GM15510 (cell line): Measurements from ENCODE around the gene GMDS.

Experiments
- POLR2A ChIP-seq: IDR thresholded peaks from 3 replicates; pipeline ENCODE4 v1.6.1; 2011; ENCODE audit warnings: borderline replicate concordance; ENCODE audit not compliant: insufficient read length; ENCODE audit errors: extremely low read depth

Gene GMDS

DNA sequence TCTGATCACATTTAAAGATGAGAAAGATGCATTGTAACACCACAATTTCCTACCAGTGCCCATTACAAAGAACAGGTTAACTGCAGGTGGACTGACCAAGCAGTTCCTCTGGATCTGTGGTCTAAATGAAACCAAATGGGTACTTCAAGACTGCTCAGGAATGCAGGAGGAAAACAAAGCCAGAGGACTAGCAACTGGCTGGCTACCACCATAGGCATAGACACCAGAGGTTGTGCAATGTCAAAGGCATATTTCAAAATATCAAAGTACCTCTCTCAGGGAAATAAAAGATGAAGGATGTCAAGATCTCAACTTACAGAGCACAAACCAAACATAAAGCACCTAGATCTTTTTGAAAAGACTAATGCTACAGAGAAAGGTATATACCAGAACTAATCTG, 65.5 kb downstream of the GMDS start:
- TF ChIP-seq POLR2A, result no peak

DNA sequence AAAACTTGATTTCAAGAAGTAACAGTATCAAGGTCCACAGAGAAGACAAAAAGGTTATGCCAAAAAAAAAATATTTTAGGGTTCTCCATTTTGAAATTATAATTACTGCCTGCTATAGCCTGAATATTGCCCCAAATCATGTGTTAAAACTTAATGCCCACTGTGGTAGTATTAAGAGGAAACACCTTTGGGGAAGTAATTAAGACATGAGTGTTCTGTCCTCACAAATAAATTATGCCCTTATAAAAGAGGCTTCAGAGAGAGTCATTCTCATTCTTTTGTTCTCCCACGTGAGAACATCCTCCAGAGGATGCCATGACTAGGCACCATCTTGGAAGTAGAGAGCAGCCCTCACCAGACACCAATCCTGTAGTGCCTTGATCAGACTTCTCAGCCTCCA, 66.2 kb downstream of the GMDS start:
- TF ChIP-seq POLR2A, result no peak

DNA sequence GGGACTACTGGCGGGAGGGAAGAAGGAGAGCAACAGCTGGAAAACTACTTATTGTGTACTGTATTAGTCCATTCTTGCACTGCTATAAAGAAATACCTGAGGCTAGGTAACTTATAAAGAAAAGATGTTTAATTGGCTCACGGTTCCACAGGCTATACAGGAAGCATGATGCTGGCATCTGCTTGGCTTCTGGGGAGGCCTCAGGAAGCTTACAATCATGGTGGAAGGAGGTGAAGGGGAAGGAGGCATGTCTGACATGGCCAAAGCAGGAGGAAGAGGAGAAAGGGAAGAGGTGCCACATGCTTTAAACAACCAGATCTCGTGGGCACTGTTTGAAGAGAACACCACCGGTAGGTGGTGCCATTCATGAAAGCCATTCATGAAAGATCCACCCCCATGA, 67.3 kb downstream of the GMDS start:
- no peak for TF ChIP-seq POLR2A

DNA sequence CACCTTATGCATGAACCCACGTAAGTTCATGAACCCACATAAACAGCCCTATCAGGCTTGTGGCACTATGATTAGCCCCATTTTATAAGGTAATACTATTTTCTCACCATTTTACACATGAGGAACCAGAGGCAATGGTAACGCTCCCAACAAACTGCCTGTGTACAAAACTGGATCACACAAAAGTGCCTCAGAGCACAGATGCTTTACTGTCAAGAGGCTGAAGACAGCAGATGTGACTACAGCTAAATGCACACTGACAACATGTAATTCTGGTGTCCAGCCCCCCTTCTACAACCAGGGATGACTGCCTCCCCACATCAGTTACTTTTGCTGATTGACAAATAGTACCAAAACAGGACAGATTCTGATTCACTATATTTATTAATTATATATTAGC, 69.6 kb downstream of the GMDS start:
- TF ChIP-seq POLR2A, result no peak

DNA sequence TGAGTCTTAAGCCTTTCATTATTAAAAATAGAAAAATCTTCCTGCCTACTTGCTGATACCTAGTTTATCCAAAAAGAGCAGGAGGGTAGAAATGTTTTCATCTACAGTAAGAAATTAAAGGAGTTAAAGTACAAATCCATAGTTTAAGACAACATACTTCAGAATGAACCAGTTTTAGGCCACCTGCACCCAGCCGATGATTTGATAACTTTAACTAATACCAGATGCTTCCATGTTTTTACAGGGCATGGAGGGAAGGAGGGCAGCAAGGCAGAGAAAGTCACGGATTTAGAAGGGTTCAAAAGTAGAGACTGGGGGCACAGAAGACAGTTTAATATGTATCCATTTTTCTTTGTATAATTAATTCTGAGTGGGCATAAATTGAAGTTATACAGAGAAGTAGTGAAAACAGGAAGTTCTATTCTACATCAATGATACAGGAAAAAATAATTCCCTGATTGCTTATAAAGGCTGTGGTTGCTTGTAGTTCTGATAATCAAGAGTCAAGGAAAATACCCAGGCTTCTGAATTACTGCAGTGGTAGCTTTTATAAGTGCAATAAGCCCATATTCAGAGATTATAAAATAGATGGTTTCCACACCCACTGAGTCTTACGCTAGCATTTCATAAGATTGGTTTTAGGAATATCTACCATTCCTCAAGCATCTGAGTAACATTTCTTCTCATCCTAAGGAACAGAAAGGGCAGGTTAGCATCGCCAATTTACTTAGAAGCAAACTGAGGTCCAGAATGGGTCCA, 72.0 kb downstream of the GMDS start:
- TF ChIP-seq POLR2A, result no peak

DNA sequence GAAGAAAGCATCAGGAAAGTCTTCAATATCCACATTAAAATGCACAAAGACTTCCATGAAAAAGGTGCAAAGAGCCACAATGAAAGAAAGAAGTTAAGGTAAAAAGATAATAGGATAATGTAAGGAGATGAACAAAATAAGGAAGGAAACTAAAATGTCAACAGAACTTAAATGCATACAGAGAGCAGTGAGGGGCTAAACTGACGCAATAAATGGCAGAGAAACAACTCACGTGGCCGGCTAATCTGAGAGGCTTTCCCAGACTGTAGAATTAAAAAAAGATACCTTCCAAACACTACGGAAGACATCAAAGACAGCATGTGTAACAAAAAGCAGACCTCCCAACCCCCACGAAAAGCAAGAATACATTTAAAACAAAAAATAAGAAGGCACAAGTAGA, 73.7 kb downstream of the GMDS start:
- no peak for TF ChIP-seq POLR2A

DNA sequence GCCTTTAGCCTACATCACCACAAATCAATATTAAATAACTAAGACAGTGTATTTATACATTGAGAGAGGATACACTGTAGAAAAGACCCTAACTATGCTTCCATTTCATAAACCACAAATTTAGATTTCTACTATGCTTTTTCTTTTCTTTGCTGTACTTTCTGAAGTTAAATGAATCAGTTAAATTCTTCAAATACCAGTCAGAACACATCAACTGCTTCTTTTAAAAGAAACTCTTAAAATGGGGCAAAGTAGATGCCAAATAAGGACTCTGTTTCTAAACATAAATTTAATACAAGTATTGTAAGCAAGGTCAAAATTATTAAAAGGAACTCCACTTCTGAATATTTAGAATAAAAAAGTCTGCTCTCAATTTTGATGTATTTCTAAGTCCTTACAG, 76.9 kb downstream of the GMDS start:
- no peak for TF ChIP-seq POLR2A

DNA sequence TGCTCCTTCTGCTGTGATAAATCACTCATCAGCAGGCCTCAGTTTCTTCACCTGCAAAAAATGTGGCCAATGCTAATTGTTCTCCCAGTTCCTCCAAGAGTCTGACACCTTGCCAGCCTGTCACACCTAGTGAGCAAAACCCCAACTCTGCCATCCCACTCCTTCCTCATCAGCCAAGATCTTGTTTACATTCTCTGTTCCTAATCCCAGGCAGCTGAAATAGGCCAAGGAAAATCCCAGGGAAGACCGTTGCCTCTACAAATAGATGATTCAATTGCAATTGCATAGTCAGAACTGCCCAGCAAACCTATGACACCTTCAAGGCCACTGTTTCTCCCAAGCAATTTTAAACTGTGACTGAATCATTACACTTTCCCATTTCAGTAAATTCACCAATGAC, 78.7 kb downstream of the GMDS start:
- TF ChIP-seq POLR2A, result no peak

DNA sequence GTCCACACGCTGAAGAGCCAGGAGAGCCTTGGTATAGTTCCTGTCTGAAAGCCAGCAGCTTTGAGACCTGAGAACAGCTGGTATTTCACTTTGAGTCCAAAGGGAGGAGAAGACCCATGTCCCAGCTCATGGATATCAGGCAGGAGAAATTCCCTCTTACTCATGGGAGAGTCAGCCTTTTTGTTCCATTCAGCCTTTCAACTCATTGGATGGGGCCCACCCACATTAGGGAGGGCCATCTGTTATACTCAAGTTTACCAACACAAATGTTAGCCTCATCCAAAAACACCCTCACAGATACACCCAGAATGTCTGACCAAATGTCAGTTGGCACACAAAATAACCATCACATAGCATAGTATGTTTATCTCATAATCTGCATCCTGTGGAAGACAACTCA, 80.1 kb downstream of the GMDS start:
- TF ChIP-seq POLR2A, result no peak

DNA sequence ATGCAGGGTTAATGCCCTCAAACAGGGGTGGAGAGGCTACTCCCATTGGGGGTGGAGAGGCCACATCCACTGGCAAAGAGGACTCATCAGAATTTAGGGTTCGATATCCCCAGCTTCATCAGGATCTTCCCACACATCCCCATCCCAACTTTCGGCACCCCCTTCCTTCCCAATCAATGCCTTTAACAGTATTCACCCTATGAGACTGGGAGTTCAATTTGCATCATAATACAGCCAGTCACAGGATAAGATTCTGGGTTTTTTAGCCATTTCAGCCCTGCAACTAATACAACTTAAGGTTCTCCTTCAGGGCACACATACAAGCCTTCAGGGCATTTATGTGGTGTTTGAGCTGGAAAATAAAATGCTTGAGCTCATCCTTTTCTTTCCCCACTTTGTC, 80.9 kb downstream of the GMDS start:
- no peak for TF ChIP-seq POLR2A

DNA sequence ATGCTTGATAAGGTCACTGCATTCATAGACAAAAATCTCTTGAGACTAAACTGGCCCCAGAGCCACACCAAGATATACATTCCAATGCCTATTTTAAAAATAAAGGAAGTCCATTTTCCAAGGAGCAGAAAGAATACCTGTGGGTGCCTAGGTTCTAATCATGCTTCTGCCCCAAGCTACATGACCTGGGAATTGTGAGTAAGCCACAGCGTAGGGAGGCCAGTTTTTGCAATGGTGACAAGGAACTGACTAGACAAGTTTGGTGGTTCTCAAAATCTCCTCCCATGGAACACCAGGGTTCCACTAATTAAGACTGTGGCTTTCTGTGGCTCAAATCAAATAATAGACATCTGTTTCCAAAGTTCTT, 83.3 kb downstream of the GMDS start:
- no peak for TF ChIP-seq POLR2A

DNA sequence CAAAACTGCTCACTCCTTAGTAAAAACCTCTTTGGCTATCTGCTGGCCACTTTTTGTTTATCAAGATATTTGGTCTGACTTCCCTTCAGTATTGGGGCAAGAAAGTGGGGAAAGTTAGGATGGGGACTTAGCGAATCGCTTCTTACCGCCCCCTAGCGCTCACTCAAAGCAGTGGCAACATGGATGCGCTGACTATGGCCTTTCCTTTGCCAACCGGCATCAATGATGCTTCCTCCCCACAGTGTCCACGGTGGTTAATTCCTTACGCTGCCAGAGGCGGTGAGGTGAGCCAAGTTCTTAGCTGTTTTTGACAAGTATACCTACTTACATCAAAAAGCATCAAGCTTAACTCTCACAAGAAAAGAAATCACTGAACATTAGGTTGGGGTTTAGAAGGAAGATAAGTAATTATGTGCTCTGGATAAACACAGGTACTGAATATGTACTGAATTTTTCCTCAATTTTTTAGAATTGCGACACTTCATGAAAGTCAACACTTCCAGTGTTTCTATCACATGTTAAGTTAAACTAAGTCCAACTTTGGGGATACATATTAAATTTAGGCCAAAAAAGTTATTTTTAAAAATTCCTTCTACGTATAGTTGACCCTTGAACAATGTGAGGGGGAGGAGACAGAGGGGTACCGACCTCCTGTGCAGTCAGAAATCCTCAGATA, 86.7 kb downstream of the GMDS start:
- TF ChIP-seq POLR2A, result no peak

DNA sequence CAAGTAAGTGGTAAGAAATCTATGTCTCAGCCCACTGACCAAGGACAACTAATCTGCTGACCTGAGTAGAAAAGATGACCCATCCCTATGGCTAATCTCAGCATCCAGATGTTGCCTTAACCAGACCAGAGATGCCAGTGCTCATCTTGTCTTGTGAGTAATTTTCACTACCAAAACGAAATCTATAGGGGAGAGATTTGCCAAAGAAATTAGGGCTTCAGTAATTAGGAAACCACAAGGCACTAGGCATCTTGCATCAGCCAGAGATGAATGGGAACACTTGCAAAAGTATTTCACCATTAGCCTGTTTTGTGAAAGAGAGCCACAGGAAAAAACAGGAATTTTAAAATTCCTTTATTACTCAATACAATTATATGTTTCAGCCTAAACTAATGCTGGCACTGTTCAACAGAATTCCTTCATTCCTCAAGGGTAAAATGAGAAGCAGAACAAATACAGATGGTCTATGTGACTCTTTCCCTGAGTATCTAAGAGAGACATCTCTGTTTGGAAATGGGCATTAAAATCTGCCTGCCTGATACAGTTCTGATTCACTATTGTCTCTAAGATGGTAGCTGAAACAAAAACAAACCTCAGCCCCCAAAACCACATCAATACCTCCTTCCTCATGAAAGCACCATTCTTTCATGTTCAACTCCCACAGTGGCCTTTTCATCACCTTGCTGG, 87.8 kb downstream of the GMDS start:
- TF ChIP-seq POLR2A, result no peak

DNA sequence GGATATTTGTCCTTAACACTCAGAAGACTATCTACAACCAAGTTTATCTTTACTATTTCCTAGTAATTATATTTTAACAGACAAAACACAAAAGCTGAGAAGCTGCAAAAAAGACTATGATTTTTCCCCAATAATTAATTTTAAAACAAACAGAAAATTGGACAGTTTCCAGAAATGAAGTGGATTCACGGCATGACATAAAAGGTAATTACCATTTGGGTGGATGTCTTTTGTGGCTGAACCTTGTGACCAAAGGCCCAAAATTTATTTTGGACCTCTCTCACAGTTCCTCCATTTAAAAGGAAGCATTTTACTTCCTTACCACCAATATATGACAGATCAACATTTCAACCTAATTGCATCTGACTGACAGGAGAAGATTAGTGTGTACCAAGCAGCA, 90.2 kb downstream of the GMDS start:
- TF ChIP-seq POLR2A, result no peak

DNA sequence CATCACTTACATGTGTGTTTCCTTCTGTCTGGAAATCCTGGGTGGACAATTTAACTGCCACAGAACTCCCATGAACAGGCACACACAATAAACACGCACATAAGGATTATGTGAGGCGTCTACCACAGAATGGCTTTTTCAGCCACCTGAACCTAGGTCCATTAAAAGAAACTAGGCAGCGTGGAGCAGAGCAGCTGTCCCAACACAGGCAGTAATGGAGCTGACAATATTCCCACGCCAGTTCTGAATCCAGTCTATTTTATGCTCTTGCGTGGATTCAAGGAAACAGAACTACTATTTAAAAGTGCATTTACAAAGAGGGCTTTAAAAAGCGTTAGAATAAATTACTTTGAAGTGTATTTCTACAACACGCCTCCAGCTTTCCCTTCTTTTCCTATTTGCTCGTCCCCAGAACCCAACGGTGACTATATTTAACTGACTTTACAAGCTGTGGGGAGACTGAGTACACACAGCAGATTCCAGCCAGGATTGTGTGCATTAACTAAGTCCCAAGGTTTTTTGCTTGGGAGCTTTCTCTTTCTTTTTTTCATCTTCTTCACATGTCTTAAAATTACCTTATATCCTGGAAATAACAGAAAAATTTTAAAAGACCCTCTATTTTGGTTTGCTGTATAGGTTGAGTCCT, 95.9 kb downstream of the GMDS start:
- TF ChIP-seq POLR2A, result no peak

DNA sequence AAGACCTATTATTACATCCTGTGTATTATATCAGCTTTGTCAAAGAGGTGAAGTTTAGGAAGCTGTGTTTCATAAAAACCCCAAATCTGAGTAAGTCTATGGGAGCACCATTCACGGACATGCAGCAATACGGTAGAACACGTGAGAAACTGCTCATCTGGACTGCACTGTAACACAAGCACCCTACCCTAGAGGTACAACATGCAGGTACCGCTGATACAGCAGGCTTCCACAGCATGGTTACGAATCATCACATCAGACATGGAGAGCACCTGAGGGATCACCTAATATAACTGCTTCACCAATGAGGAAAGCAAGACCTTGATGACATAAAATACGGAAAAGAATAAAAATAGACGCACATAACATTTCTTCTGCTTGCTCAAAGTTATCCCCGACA, 96.7 kb downstream of the GMDS start:
- no peak for TF ChIP-seq POLR2A

DNA sequence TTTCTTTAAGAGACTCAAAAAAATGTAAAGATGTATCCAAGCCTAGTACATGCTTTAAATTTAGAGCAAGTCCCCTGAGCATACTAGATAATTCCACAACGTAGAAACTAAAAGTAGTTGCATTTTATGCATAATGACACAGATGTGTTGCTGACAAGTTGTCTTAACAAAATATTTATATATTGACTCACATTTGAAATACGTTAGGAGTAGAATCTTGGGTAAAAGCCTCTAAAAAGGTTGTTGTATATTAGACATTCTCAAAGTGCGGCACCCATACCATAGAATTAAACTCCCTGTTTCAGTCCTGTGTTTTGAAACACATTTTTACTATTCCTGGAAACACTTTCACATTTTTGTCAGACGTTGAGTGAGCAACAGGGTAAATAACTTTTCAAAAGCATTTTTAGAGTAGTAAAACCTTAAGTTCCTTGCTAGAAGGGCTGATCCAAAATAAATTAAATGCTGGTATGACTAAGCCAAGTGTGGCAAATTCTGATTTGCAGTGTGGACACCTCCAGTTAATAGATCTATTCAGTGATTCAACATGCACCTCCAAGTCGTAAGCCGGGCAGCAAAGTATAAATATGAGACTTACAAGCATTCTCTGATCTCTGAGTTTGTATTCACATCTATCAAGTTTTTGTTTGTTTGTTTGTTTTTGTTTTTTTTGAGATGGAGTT, 97.5 kb downstream of the GMDS start:
- no peak for TF ChIP-seq POLR2A
